MM.1S (cell line): ENCODE results near the gene ZNF771.
"Not testable (repeated sequence)": the region's sequence is repeated elsewhere in the genome, so short reads cannot be mapped to it uniquely, and the experiment has no call there.

Experiments used
- EZH2phosphoT487 ChIP-seq: fragments of 300-600 bp; sonication (generic); IDR thresholded peaks from 2 replicates; pipeline ENCODE4 v1.6.1; 2018; ENCODE audit warnings: antibody characterized with exemption, low read length
- TF ChIP-seq, protein P1 (sequence below): fragments of 300-600 bp; sonication (generic); IDR thresholded peaks from 2 replicates; pipeline ENCODE4 v1.5.1; 2016; ENCODE audit warnings: antibody characterized with exemption, low read length, mixed read lengths

DNA sequence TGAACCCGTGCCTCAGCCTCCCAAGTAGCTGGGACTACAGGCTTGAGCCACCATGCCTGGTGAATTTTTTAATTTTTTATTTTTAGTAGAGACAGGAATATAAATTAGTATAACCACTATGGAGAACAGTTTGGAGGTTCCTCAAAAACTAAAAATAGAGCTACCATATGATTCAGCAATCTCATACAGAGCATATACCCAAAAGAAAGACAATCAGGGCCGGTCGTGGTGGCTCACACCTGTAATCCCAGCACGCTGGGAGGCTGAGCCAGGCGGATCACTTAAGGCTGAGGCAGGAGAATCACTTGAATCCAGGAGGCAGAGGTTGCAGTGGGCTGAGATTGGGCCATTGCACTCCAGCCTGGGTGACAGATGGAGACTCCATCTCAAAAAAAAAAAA lies 54.0 kb downstream of the ZNF771 start:
- TF ChIP-seq, protein P1, sequence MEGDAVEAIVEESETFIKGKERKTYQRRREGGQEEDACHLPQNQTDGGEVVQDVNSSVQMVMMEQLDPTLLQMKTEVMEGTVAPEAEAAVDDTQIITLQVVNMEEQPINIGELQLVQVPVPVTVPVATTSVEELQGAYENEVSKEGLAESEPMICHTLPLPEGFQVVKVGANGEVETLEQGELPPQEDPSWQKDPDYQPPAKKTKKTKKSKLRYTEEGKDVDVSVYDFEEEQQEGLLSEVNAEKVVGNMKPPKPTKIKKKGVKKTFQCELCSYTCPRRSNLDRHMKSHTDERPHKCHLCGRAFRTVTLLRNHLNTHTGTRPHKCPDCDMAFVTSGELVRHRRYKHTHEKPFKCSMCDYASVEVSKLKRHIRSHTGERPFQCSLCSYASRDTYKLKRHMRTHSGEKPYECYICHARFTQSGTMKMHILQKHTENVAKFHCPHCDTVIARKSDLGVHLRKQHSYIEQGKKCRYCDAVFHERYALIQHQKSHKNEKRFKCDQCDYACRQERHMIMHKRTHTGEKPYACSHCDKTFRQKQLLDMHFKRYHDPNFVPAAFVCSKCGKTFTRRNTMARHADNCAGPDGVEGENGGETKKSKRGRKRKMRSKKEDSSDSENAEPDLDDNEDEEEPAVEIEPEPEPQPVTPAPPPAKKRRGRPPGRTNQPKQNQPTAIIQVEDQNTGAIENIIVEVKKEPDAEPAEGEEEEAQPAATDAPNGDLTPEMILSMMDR: not testable (repeated sequence)
- TF ChIP-seq EZH2phosphoT487: not testable (repeated sequence)
